Activated CD4-positive, CD25-positive, alpha-beta regulatory T cell treated with anti-CD3 and anti-CD28 coated beads, Interleukin-2, amount 50 U/mL, for 72 hours (primary cell): ENCODE results near the gene HEPHL1.
"Not testable (repeated sequence)": the region's sequence is repeated elsewhere in the genome, so short reads cannot be mapped to it uniquely, and the experiment has no call there.

ENCODE experiments used
- DNase-seq: peaks from one replicate; pipeline ENCODE4 v3.0.0; 2021

Gene HEPHL1, protein sequence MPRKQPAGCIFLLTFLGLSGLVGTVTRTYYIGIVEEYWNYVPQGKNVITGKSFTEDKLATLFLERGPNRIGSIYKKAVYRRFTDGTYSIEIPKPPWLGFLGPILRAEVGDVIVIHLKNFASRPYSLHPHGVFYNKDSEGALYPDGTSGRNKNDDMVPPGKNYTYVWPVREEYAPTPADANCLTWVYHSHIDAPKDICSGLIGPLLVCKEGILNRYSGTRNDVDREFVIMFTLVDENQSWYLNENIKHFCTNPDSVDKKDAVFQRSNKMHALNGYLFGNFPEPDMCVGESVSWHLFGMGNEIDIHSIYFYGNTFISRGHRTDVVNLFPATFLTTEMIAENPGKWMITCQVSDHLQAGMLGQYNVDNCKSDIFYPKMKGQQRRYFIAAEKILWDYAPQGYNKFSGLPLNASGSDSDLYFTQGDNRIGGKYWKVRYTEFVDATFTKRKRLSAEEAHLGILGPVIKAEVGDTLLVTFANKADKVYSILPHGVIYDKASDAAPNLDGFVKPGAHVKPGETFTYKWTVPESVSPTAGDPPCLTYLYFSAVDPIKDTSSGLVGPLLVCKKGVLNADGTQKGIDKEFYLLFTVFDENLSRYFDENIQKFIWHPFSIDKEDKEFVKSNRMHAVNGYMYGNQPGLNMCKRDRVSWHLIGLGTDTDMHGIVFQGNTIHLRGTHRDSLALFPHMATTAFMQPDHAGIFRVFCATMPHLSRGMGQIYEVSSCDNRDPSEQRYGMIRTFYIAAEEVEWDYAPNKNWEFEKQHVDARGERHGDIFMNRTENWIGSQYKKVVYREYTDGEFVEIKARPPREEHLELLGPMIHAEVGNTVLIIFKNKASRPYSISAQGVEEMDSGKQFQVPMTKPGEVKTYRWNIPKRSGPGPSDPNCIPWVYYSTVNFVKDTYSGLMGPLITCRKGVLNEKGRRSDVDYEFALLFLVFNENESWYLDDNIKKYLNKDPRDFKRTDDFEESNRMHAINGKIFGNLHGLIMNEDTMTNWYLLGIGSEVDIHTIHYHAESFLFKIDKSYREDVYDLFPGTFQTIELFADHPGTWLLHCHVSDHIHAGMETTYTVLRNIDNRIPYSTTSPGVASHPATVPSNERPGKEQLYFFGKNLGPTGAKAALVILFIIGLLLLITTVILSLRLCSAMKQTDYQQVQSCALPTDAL

DNA sequence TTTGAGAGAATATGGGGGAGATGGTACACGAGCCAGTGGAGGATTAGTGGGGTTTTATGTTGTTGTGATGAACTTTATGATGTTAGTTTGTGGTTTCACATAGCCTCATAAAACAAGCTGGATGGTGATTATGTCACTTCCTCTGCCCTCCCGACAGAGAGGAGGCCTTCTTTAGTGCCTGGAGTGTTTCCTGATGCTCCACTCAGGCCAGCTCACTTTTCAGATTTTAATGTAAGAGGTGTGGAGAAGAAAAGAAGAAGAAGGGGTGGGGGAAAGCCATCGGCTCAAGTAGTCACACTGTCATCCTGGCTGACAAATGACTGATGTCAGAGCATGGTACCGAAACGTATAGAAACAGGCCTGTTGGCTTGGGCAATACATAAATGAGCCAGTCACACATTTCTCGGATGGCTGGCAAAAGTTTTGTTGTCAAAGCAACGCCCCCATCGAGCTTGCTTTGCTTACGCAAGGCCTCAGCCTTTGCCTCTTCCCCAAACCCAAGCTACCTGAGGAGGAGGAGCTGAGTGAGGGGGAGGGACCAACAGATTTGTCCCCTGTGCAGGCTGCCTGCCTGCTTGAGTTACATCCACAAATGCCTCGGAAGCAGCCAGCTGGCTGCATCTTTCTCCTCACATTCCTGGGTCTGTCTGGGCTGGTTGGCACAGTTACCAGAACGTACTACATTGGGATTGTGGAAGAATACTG is at the start of gene HEPHL1:
HEPHL1 (plus strand) TSS at position 578 of the 705 bp plus-strand sequence; CDS start at position 593, 15 bp downstream.
- DNase-seq = no peak

DNA sequence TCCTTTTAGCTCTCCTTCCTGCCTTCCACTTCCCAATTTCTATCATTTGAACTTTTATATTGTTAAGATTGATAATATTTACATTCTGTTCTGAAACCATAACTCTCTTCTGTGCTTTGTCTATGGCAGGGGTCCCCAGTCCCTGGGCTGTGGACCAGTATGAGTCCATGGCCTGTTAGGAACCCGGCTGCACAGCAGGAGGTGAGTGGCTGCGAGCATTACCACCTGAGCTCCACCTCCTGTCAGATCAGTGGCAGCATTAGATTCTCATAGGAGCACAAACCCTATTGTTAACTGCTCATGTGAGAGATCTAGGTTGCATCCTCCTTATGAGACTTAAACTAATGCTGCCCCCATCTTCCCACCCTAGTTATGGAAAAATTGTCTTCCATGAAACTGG is 48.4 kb upstream of the HEPHL1 start:
- DNase-seq = no peak

DNA sequence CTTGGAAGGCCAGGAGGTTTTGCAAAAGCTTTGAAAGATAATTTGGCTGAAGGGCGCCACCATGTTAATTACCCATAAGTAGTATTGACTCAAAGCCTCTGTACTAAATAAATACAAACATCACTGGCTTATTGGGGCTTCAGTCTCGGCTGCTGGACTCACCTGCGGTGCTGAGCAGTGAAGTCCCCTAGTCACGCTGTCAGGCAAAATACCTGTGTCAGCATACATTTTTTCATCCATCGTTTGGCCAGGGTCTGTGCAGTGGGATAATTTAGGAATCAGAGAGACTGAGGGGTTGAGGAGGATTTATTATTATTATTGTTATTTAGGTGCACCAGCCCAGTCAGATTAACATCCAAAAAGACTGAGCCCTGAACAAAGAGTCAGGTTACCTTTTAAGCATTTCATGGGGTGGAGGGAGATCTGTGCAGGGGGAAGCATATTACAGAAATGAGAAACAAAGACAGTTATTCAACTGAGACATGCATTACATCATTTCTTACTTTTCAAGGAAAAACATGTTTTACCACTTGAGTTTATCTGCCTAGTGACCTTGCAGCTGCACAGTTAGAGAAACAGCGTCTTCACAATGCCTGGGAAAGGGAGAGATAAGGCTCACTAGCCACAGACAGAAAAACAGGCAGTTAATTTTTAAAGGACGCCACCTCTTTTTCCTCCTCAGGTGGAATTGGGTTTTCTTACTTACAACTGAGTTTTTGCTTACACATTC is 47.7 kb upstream of the HEPHL1 start:
- DNase-seq = not testable (repeated sequence)

DNA sequence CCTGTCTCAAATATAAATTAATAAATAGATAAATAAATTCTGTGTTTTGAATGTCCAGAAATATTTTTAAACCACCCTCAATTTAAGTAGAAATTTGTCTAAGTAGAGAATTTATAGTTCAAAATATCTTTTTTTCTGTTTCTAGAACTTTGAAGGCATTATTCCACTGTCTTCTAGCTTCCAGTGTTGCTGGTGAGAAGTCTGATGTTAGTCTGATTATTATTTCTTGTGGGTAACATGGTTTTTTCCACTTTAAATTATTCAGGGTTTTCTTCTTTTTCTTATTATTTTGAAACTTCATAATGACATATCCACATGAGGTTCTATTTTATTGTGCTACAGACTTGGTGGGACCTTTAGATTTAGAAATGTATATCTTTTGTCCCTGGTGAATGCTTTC is 46.4 kb upstream of the HEPHL1 start:
- no peak for DNase-seq

DNA sequence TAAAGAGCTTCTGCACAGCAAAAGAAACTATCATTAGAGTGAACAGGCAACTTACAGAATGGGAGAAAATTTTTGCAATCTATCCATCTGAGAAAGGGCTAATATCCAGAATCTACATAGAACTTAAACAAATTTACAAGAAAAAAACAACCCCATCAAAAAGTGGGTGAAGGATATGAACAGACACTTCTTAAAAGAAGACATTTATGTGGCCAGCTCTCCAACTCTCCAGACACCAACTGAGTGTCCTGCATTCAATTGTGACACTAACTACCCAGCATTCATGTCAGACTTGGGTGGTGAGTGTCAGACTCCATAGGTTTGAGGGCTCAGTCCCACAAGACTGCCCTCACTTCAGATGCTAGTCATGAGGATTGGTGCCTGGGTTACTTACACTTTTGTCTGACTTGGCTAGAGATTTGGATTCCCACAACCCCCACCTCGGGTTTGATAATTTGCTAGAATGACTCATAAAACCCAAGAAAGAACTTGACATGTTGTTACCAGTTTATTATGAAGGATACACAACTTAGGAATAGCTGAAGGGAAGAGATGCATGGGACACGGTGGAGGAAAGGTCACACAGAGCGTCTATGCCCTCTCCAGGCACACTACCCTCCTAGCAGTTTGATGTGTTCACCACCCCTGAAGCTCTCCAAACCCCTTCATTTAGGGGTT is 44.4 kb upstream of the HEPHL1 start:
- DNase-seq = not testable (repeated sequence)

DNA sequence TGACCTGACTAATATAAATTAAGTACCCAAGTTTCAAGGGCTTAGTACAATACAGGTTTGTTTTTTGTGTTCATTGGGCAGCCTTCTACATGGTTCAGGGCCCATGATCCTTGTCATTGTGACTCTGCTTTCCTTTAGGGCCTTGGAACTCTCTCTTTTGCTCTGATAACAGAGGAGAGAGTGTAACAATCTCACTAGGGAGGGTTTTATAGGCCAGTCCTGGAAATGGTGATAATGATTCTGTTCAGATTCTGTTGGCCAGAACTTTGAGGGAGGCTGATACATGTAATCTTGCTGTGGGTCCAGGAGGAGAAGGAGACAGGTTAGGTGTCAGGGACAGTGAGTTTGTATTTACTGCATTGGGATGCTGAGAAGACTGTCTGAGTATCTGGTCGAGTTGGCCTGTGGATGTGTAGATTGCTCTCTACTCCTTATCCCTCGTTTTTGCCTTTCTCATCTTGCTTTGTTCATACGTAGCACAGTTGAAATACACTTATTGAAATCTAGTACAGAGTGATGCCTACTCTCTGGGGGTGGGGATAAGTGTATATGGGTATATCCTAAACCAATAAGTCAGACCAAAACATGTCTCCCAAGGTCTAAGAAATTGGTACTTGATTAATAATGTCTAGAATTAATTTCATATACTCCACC is 37.5 kb upstream of the HEPHL1 start:
- DNase-seq = no peak

DNA sequence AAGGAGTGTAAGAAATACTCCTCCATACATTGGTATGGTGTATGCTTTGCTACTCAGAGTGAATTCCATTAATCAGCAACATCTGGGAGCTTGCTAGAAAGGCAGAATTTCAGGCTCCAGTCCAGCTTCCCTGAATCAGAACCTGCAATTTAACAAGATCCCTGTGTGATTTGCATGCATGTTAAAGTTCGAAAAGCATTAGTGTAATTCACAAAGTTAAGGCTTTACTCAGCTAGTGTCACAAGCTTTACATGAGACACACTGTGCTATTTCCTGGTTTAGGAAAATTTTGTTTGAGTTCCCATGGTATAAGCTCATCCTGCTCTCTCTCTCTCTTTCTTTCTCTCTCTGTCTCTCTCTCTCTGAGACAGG is 37.0 kb upstream of the HEPHL1 start:
- DNase-seq = no peak

DNA sequence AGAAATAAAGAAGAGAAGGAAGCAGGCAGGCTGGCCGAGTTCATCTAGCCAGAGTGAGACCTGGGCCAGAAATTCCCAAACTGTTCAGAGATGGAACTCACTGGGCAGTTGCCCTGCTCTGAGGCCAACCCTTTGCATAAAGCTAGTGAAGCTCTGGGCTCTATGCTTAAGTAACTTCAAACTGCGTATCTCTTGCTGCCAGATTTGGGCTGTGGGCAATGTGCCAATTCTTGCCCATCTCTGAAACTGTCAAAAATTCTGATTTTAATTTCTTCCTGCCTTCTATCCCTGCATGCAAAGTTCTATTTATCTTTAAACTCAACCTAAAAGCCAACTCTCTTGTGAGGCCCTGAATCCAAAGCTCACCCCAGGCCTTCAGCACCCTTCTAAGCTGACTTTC is 36.2 kb upstream of the HEPHL1 start:
- no peak for DNase-seq

DNA sequence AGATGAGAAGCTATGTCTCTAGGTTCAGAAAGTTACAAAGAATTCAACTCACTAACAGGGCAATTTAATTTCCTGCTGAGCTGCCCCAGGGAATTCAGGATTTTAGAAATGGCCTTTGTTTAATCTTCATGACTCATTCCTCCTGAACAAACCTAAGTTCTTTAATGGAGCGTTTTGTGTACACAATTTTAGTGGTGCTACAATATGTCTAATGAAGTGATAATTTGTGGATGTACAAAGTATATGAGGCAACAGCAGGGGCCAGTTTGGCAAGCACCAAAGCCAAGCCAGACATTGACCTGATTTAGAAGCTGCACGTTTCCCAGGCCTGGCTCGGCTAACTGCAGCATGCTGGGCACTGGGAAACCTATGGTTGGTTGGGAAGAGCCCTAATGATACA is 34.4 kb upstream of the HEPHL1 start:
- no peak for DNase-seq

DNA sequence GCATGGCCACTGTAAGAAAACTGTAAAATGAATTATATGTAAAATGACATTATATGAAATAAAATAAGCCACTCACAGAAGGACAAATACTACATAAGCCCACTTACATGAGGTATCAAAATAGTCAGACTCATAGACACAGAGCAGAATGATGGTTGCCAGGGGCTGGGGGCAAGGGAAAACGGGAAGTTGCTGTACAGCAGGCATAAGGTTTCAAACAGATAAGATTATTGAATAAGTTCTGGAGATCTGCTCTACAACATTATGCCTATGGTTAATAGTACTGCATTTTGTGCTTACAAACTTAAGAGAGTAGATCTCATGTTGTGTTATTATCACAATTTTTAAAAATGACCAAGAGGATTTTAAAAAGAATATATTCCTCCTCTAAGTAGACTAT is 32.7 kb upstream of the HEPHL1 start:
- DNase-seq = no peak

DNA sequence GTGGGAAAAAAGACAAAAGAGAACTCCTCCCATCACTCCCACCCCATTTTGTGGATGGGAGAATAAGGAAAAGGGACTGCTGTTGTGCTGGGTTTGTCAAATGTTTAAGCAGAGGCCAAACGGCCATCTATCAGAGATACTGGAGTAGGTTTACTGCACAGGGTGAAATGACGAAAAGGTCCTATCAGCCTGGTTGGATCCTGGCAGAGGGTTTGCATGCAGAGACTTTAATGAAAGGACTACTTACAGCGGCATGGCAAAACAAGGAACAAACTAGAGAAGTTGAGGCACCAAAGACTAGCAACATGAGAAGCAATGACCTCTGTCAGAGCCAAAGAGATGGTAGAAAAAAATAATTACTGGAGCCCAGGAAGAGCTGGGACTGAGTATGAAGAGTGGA is 32.2 kb upstream of the HEPHL1 start:
- no peak for DNase-seq

DNA sequence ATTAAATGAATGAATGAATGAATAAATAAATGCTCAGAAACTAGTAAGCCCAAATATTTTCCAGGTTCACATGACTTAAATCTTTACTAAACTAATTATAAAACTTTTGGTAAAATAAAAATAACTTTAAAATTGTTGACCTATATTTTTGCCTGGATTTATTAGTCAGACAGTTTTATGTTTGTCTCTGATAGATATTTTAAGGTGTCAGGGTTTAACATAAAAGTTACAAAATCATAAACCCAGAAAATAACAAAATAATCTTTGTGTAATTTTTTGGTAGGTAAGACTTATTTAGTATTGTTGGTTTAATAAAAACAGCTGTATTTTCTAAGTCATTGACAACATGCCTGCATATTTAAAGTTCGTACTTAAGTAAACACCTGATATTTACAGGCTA is 27.4 kb upstream of the HEPHL1 start:
- no peak for DNase-seq

DNA sequence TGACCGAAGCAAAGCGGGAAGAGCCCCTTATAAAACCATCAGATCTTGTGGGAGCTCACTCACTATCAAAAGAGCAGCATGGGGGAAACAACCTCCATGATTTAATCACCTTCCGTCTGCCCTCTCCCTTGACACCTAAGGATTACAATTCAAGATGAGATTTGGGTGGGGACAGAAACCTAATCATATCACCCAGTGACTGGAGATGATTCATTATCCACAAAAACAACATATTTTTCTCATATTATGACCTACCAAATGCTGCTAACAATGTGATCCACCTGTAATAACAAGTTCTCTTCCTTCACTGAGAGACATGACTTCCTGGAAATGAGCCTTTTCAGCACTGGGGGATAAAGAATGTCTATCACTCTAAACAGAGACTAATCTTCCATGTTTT is 23.4 kb upstream of the HEPHL1 start:
- no peak for DNase-seq

DNA sequence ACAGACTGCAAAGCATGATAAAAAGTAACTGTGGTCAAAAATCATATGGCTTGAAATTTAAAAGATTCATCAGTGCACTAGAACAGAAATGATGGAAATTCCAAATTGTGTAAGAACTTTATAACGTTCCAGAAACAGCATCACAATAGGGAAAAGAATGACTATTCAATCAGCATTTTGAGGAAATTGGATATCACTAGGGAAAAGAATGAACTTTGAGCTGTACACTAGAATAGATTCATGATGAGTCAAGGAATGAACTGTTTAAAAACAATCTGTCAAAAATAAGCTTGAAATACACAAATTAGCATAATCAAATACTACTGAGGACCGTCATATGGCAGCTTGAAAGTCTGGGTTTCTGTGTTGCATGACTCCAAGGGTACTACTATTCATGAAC is 20.5 kb upstream of the HEPHL1 start:
- no peak for DNase-seq

DNA sequence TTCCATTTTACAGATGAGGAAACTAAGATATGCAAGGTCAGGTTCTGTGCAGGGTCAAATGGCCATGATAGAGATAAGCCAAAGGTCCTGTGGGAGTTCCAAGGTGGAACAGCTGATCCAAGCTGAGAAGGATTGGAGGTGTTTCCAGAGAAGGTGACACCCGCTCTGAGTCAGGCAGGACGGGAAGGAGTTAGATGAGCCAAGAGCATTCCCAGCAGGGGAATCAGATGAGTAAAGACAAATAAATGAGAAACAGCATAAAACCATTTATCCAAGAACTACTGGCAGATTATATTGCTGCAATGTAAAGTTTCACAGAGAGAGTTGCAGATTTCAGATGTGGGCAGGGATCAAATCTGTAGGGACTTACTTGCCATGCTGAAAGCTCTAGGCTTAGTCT is 18.9 kb upstream of the HEPHL1 start:
- no peak for DNase-seq

DNA sequence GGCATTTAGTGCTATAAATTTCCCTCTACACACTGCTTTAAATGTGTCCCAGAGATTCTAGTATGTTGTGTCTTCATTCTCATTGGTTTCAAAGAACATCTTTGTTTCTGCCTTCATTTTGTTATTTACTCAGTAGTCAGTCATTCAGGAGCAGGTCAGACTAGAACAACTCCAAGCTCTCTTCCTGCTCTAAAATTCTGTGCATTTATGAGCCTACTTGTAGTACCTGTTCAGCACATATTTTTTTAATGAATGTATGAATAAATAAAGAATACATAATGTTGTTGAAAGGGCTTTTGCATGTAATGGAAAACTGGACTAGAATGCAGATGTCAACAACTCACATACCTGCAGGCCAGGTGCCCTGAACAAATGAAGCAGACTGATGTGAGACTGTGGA is 13.7 kb upstream of the HEPHL1 start:
- DNase-seq = no peak

DNA sequence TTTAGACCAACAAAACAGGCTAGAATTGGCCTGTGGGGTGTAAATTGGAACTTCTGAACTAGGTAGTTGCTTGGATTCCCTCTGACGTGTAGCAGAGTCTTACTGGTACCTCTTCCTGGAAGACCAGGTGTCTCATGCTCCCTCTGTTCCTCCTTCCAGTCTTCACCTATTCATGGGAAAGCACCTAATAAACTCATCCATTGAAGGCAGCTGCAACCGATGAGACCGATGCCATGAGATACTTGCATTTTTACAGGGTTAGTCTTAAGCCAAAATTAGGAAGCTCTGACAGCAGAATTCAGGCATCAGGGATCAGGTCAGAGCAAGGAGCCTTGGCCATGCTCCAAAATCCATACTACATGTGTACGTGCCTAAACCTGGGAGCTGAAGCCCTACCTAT is 13.2 kb upstream of the HEPHL1 start:
- DNase-seq = no peak

DNA sequence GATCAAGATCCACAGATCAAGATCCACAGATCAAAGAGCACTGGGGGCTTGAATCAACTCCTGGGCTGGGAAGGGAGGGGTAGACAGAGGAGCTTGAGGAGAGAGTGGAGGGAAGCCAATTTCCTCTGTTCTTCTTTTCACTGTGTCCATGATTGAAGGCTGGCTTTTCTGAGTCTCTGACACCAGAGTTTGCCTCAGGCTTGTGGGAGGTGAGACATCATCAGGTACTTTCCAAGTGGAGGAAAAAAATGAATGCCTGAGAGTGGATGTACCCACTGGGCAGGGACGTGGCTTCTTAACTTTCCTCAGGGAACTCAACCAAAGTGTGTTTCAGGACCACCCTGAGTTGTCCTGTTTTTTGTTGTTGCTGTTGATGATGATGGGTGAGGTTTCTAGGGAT is 11.0 kb upstream of the HEPHL1 start:
- DNase-seq = no peak

DNA sequence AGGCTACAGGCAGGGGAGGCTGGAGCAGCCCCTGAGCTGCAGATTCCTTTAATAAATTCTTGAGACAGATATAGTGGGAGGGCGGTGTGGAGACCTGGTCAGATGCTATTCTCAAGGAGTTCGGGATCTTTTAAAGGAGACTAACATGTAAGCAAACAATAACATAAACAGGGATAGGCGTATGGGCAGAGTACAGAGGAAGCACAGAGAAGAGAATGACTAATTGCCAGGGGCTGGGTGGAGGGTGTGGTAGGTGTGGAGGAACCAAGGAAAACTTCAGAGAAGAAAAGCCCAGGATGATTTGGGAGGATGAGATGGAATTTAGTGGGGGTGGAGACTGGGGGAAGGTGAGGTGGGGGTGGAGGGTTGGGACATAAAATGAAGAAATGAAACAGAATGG is 9.7 kb upstream of the HEPHL1 start:
- no peak for DNase-seq

DNA sequence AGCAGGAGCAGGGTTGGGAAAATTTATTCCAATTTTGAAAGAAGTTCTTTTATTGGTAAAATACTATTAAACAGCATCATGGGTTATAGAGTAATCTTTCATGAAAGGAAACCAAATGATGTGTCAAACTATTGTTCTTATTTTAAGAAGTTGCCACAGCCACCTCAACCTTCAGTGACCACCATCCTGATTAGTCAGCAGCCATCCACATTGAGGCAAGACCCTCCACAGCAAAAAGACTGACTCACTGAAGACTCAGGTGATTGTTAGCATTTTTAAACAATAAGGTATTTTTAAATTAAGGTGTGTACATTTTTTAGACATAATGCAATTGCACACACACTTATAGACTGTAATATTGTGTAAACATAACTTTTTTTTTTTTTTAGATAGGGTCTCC is 3.7 kb upstream of the HEPHL1 start:
- no peak for DNase-seq

DNA sequence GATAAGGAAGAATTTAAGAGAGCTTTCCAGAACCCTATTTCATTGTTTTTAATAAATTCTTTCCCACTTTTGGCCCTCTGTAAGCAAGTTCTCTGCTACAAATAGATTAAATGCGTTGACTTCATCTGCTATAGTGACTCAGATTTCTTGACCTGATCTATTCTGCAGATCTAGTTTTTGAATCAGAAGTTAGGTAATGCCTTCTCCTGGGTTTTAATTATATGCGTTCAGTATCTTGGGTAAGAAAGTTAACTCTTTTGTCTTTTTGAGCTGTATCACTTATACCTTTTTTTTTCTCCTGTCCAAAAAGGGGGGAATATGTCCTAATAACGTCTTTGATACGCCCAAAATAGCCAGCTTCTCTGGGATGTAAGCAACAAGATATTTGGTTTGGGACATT is 2.4 kb upstream of the HEPHL1 start:
- DNase-seq = no peak
